Uterus (tissue), 2 donors: ENCODE measurements around the gene CREB3L2.

ENCODE experiments used
- POLR2A ChIP-seq, 2 donors: fragments of 450-650 bp; IDR thresholded peaks; one replicate each; pipeline ENCODE4 v1.6.1; 2016; ENCODE audit warnings: antibody characterized with exemption in 2 of 2, mild to moderate bottlenecking in 1 of 2, moderate library complexity in 1 of 2
- TF ChIP-seq, protein P1 (sequence below), 4 experiments: fragments of 200-600 bp in 2 of 4; fragments of 450-650 bp in 2 of 4; sonication (generic) in 2 of 4; IDR thresholded peaks; one replicate each; pipeline ENCODE4 v1.5.1; 2016 to 2019; ENCODE audit warnings: antibody characterized with exemption in 4 of 4, mild to moderate bottlenecking in 2 of 4, moderate library complexity in 1 of 4

DNA sequence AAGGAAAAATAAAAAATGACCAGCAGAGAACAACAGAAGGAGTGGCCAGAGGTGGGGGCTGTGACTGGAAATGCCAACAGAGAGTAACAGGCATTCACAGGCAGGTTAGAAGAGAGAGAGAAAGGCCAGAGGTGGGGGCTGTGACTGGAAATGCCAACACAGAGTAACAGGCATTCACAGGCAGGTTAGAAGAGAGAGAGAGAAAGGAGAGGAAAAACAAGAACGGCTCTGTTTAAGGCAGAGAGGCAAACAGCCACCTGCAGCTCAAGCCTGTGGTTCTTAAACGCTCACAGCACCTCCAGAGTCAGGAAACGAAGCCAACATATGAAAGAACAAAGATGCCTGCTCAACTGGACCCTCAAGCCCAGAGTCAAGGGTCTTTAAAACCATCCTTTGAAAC is 115.6 kb downstream of the CREB3L2 start:
- TF ChIP-seq, protein P1, sequence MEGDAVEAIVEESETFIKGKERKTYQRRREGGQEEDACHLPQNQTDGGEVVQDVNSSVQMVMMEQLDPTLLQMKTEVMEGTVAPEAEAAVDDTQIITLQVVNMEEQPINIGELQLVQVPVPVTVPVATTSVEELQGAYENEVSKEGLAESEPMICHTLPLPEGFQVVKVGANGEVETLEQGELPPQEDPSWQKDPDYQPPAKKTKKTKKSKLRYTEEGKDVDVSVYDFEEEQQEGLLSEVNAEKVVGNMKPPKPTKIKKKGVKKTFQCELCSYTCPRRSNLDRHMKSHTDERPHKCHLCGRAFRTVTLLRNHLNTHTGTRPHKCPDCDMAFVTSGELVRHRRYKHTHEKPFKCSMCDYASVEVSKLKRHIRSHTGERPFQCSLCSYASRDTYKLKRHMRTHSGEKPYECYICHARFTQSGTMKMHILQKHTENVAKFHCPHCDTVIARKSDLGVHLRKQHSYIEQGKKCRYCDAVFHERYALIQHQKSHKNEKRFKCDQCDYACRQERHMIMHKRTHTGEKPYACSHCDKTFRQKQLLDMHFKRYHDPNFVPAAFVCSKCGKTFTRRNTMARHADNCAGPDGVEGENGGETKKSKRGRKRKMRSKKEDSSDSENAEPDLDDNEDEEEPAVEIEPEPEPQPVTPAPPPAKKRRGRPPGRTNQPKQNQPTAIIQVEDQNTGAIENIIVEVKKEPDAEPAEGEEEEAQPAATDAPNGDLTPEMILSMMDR (IDR thresholded peaks at IDR 0.05) = no peak
- no peak for TF ChIP-seq POLR2A (IDR thresholded peaks at IDR 0.05)
